Measurements from ENCODE around the gene CORO1C.

DNA sequence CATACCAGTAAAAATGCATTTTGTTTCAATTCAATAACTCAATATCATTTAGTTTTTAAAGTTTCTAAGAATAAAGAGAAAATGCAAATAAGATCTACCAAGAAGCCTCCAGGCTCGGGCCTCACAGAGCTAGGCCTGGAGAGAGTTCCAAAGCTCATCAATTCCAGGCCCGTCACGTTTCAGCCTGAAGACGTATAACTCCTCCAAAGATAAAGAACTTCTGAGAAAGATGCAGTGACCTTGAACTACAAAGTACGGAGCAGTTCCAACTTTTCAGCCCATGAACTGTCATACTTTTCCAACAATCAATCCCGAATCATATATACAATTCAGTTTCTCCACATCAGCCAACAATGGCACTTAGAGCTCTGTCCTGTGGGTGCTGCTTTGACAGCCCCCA, 17.8 kb downstream of the CORO1C start:
- TF ChIP-seq CTCF (IDR thresholded peaks at IDR 0.05; ENCODE audit: extremely low read depth in 1 of 2, insufficient read depth in 1 of 2, low read depth in 1 of 2, low read length in 2 of 2) (no peak), EZH2 (IDR thresholded peaks at IDR 0.05; ENCODE audit: borderline replicate concordance, low read depth, low read length, severe bottlenecking) (no peak)

Measured in endothelial cell of umbilical vein (primary cell).